ENCODE results near the gene EVI5.

- TF ChIP-seq CTCF (IDR thresholded peaks at IDR 0.05; ENCODE audit: insufficient read depth, low read depth, low read length) (no peak), EZH2 (IDR thresholded peaks at IDR 0.05; ENCODE audit: insufficient read depth, low read length) (no peak)
These were observed 73.3 kb downstream of the EVI5 start for GRCh38 chr1:92711473-92712165.
